ENCODE data around the gene FAM89A. TPM values are rescaled to one million over a fixed set of nuclear protein-coding genes. Genes with fewer than 3 reads are reported as not detected.
"Not testable (repeated sequence)": the region's sequence is repeated elsewhere in the genome, so short reads cannot be mapped to it uniquely, and the experiment has no call there.

The FAM89A gene
- total RNA-seq, 3 donors from 2014 or later (not counting 1 experiment from before 2014, with no cell fraction given), result 1.4 to 2.5 (median 2.0) TPM

GRCh38 chr1:231057410-231057809 lies 17.4 kb upstream of the FAM89A start:
- Mint-ChIP-seq H3K27me3 (ENCODE audit: low read depth in 2 of 2) (peaks cover 2 to 6% of the 10 kb centered on the region in 2 donors), H3K4me3 (no peak overlapping the region), H3K27ac (no peak overlapping the region), H3K9me3 (no peaks in the 10 kb centered on the region), H3K4me1 (peaks cover 0 to 10% of the 10 kb centered on the region in 2 donors), H3K36me3 (no peaks in the 10 kb centered on the region)
- Histone ChIP-seq H3K27ac (ENCODE audit: low read length) (no peak overlapping the region), H3K27me3 (ENCODE audit: control insufficient read depth, insufficient read depth, low read length) (no peaks in the 10 kb centered on the region), H3K4me3 (ENCODE audit: low read length) (no peak overlapping the region), H3K36me3 (ENCODE audit: control insufficient read depth, insufficient read depth, low read length) (no peaks in the 10 kb centered on the region), H3K9me3 (ENCODE audit: control insufficient read depth, insufficient read depth, low read length) (no peaks in the 10 kb centered on the region), H3K4me1 (ENCODE audit: control insufficient read depth, insufficient read depth, low read length) (peaks cover 3% of the 10 kb centered on the region)
- no peak for TF ChIP-seq CTCF (IDR thresholded peaks at IDR 0.05)
- ATAC-seq (no peak), DNase-seq (no peak)
- 85% methylated on average over 2 of the region's 3 CpGs for WGBS (ENCODE audit: insufficient coverage)
- intact Hi-C loops (cut with micrococcal nuclease), result no loop called here

GRCh38 chr1:231055271-231055670 lies 15.2 kb upstream of the FAM89A start:
- Mint-ChIP-seq H3K27me3 (ENCODE audit: low read depth in 2 of 2) (peaks cover 0 to 2% of the 10 kb centered on the region in 2 donors), H3K4me1 (peaks cover 0 to 10% of the 10 kb centered on the region in 2 donors), H3K9me3 (no peaks in the 10 kb centered on the region), H3K4me3 (no peak overlapping the region), H3K27ac (no peak overlapping the region), H3K36me3 (no peaks in the 10 kb centered on the region)
- intact Hi-C loops (cut with micrococcal nuclease), result no loop called here
- H3K27ac ChIP-seq (ENCODE audit: low read length), result no peak overlapping the region
- H3K4me1 ChIP-seq (ENCODE audit: control insufficient read depth, insufficient read depth, low read length), result peaks cover 3% of the 10 kb centered on the region
- DNase-seq, result no peak
- no peak for TF ChIP-seq CTCF (IDR thresholded peaks at IDR 0.05)
- H3K27me3 ChIP-seq (ENCODE audit: control insufficient read depth, insufficient read depth, low read length), result no peaks in the 10 kb centered on the region
- H3K4me3 ChIP-seq (ENCODE audit: low read length), result no peak overlapping the region
- no peaks in the 10 kb centered on the region for H3K36me3 ChIP-seq (ENCODE audit: control insufficient read depth, insufficient read depth, low read length)
- H3K9me3 ChIP-seq (ENCODE audit: control insufficient read depth, insufficient read depth, low read length), result no peaks in the 10 kb centered on the region
- ATAC-seq, result no peak

DNA sequence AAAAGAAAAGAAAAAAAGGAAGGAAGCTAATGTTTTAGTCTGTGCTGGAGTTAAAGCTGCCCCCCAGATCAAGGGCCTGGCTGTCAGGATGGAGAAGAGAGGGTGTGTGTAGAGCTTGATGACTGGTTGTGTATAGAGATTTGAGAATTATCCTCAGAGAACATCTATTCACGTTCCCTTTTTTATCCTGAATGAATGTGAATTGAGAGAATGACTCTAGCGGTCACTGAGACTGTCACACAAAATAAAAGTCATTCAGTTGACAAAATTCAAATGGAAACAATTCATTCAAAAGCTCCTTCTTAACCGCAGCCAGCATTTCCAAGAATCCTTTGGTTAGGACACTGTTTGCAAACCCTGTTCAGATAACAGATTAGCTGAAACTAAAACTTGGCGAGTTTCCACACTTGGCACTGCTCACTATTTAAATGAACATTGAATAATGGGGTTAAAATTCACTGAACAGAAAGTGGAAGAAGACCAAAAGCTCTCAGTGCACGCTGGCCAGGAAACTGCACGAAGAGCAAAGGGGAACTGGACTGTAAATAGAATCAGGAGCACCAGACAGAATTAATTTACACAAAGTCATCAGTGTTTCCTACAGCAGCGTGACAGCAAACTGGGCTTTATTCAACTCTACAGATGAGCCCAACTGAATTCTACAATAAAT lies 13.6 kb upstream of the FAM89A start:
- no peaks in the 10 kb centered on the region for H3K36me3 Mint-ChIP-seq
- H3K27me3 Mint-ChIP-seq (ENCODE audit: low read depth in 2 of 2), result peaks cover 6 to 11% of the 10 kb centered on the region in 2 donors
- H3K9me3 Mint-ChIP-seq, result no peaks in the 10 kb centered on the region
- peaks cover 0 to 10% of the 10 kb centered on the region in 2 donors for H3K4me1 Mint-ChIP-seq
- ATAC-seq (no peak), DNase-seq (no peak)
- 7% methylated on average over 6 of the region's 7 CpGs for WGBS (ENCODE audit: insufficient coverage)
- Histone ChIP-seq H3K4me3 (ENCODE audit: low read length) (no peak overlapping the region), H3K27me3 (ENCODE audit: control insufficient read depth, insufficient read depth, low read length) (no peaks in the 10 kb centered on the region), H3K9me3 (ENCODE audit: control insufficient read depth, insufficient read depth, low read length) (no peaks in the 10 kb centered on the region), H3K36me3 (ENCODE audit: control insufficient read depth, insufficient read depth, low read length) (no peaks in the 10 kb centered on the region), H3K4me1 (ENCODE audit: control insufficient read depth, insufficient read depth, low read length) (peaks cover 3% of the 10 kb centered on the region), H3K27ac (ENCODE audit: low read length) (no peak overlapping the region)
- no peak for TF ChIP-seq CTCF (IDR thresholded peaks at IDR 0.05)
- H3K4me3 Mint-ChIP-seq, result no peak overlapping the region
- intact Hi-C loops (cut with micrococcal nuclease), result no loop called here
- no peak overlapping the region for H3K27ac Mint-ChIP-seq

- no peak for DNase-seq
- no peak for ATAC-seq
- Mint-ChIP-seq H3K27me3 (ENCODE audit: low read depth in 2 of 2) (peaks cover 6 to 13% of the 10 kb centered on the region in 2 donors), H3K4me1 (peaks cover 0 to 10% of the 10 kb centered on the region in 2 donors), H3K4me3 (no peak overlapping the region), H3K27ac (no peak overlapping the region), H3K36me3 (no peaks in the 10 kb centered on the region), H3K9me3 (no peaks in the 10 kb centered on the region)
- H3K9me3 ChIP-seq (ENCODE audit: control insufficient read depth, insufficient read depth, low read length), result no peaks in the 10 kb centered on the region
- H3K36me3 ChIP-seq (ENCODE audit: control insufficient read depth, insufficient read depth, low read length), result no peaks in the 10 kb centered on the region
- intact Hi-C loops (cut with micrococcal nuclease), result no loop called here
- no peaks in the 10 kb centered on the region for H3K27me3 ChIP-seq (ENCODE audit: control insufficient read depth, insufficient read depth, low read length)
- no peak overlapping the region for H3K4me3 ChIP-seq (ENCODE audit: low read length)
- 92% methylated on average over 8 of the region's 8 CpGs for WGBS (ENCODE audit: insufficient coverage)
- no peak overlapping the region for H3K27ac ChIP-seq (ENCODE audit: low read length)
- peaks cover 3% of the 10 kb centered on the region for H3K4me1 ChIP-seq (ENCODE audit: control insufficient read depth, insufficient read depth, low read length)
- TF ChIP-seq CTCF (IDR thresholded peaks at IDR 0.05), result no peak
Observed at GRCh38 chr1:231052777-231053176, 12.7 kb upstream of the FAM89A start.

GRCh38 chr1:231050932-231051331 lies 10.9 kb upstream of the FAM89A start:
- H3K36me3 Mint-ChIP-seq; H3K27ac ChIP-seq (ENCODE audit: low read length); H3K9me3 Mint-ChIP-seq; H3K9me3 ChIP-seq (ENCODE audit: control insufficient read depth, insufficient read depth, low read length); H3K4me3 ChIP-seq (ENCODE audit: low read length); DNase-seq; ATAC-seq; intact Hi-C loops (cut with micrococcal nuclease); H3K4me3 Mint-ChIP-seq; H3K27me3 ChIP-seq (ENCODE audit: control insufficient read depth, insufficient read depth, low read length); H3K4me1 ChIP-seq (ENCODE audit: control insufficient read depth, insufficient read depth, low read length); H3K36me3 ChIP-seq (ENCODE audit: control insufficient read depth, insufficient read depth, low read length); H3K27ac Mint-ChIP-seq: not testable (repeated sequence)
- Mint-ChIP-seq H3K27me3 (ENCODE audit: low read depth in 2 of 2) (peaks cover 17 to 25% of the 10 kb centered on the region in 2 donors), H3K4me1 (peaks cover 0 to 10% of the 10 kb centered on the region in 2 donors)
- 91% methylated on average over 7 of the region's 9 CpGs for WGBS (ENCODE audit: insufficient coverage)
